Neural crest cell (in vitro differentiated cells): ENCODE measurements around the gene ZFC3H1. TPM values are rescaled to one million over a fixed set of nuclear protein-coding genes. Genes with fewer than 3 reads are reported as not detected.
"Not testable (repeated sequence)": the region's sequence is repeated elsewhere in the genome, so short reads cannot be mapped to it uniquely, and the experiment has no call there.

Experiments
- DNase-seq: peaks from one replicate; pipeline ENCODE4 v3.0.0; 2021; ENCODE audit warnings: low read depth, mixed read lengths, low spot score
- H3K27ac Mint-ChIP-seq: one replicate; pipeline ENCODE4 v1.8.0; 2021; ENCODE audit warnings: mild to moderate bottlenecking, mixed read lengths; ENCODE audit not compliant: unreplicated experiment
- H3K27me3 Mint-ChIP-seq: 2 replicates; pipeline ENCODE4 v1.8.0; 2021; ENCODE audit warnings: low read depth, mild to moderate bottlenecking, mixed read lengths
- H3K36me3 Mint-ChIP-seq: 2 replicates; pipeline ENCODE4 v1.8.0; 2021; ENCODE audit warnings: low read depth, mild to moderate bottlenecking, mixed read lengths
- H3K4me1 Mint-ChIP-seq: 2 replicates; pipeline ENCODE4 v1.8.0; 2021; ENCODE audit warnings: mixed read lengths
- H3K4me3 Mint-ChIP-seq: one replicate; pipeline ENCODE4 v1.8.0; 2021; ENCODE audit warnings: mild to moderate bottlenecking, mixed read lengths
- H3K9me3 Mint-ChIP-seq: 2 replicates; pipeline ENCODE4 v1.8.0; 2021; ENCODE audit warnings: mixed read lengths
- total RNA-seq: library from RNA; stranded (reverse); gene quantifications from 2 replicates; pipeline ENCODE4 v1.2.1, GENCODE V29; 2021
- TF ChIP-seq, protein P1 (sequence below): fragments of 200-600 bp; sonication (generic); conservative IDR thresholded peaks from 2 replicates; pipeline ENCODE4 v1.5.0; 2021; ENCODE audit warnings: antibody characterized with exemption, mild to moderate bottlenecking

ZFC3H1 gene
- total RNA-seq, 1 donor from 2014 or later, result 40.5 TPM

DNA sequence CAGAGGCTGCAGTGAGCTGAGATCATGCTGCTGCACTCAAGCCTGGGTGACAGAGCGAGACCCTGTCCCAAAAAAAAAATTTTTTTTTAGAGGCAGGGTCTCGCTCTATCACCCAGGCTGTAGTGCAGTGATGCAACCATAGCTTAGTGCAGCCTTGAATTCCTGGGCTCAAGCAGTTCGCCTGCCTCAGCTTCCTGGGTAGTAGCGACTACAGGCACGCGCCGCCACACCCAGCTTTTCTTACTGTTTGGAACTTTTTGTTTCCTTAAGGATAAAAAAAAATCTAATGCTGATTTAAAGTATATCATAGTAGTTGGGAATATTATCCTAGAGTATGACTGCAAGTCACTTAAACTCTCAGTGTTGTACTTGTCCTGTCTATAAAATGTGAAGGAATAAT is 29.5 kb upstream of the ZFC3H1 start:
- Mint-ChIP-seq H3K9me3 (no peaks in the 10 kb centered on the region), H3K36me3 (peaks cover 5% of the 10 kb centered on the region), H3K4me3 (no peak overlapping the region)

DNA sequence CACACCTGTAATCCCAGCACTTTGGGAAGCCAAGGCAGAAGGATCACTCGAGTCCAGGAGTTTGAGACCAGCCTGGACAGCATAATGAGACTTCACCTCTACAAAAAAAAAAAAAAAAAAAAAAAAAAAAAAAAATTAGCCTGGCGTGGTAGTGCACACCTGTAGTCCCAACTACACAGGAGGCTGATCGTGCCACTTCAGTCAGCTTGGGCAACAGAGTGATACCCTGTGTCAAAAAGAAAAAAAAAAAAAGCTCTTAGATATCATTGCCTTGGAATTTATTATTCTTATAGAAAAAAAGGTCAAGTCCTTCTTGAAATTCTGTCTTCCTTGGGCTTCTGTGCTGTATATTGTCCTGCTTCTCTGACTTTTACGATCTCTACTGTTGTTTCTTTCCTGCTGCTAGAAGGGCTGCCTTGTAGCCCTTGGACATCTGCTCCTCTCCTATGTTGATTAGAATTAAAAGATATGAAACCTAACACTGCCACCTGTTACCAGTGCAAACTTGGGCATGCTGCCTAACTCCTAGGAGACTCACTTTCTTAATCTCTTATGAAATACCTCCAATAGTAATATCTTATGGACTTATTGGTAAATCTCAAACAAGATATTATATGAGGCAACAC is 28.0 kb upstream of the ZFC3H1 start:
- peaks cover 15% of the 10 kb centered on the region for H3K4me1 Mint-ChIP-seq
- H3K27me3 Mint-ChIP-seq, result no peaks in the 10 kb centered on the region
- H3K36me3 Mint-ChIP-seq, result no peaks in the 10 kb centered on the region
- no peak for DNase-seq
- H3K27ac Mint-ChIP-seq, result no peak overlapping the region
- TF ChIP-seq, protein P1, sequence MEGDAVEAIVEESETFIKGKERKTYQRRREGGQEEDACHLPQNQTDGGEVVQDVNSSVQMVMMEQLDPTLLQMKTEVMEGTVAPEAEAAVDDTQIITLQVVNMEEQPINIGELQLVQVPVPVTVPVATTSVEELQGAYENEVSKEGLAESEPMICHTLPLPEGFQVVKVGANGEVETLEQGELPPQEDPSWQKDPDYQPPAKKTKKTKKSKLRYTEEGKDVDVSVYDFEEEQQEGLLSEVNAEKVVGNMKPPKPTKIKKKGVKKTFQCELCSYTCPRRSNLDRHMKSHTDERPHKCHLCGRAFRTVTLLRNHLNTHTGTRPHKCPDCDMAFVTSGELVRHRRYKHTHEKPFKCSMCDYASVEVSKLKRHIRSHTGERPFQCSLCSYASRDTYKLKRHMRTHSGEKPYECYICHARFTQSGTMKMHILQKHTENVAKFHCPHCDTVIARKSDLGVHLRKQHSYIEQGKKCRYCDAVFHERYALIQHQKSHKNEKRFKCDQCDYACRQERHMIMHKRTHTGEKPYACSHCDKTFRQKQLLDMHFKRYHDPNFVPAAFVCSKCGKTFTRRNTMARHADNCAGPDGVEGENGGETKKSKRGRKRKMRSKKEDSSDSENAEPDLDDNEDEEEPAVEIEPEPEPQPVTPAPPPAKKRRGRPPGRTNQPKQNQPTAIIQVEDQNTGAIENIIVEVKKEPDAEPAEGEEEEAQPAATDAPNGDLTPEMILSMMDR, result no peak
- peak overlapping the region; percentile 1 for H3K4me3 Mint-ChIP-seq
- H3K9me3 Mint-ChIP-seq, result no peaks in the 10 kb centered on the region

More for the DNA sequence above, 29.5 kb upstream of the ZFC3H1 start:
- DNase-seq, result no peak
- Mint-ChIP-seq H3K27ac (no peak overlapping the region), H3K27me3 (no peaks in the 10 kb centered on the region), H3K4me1 (peaks cover 8% of the 10 kb centered on the region)
- TF ChIP-seq, protein P1, result no peak

DNA sequence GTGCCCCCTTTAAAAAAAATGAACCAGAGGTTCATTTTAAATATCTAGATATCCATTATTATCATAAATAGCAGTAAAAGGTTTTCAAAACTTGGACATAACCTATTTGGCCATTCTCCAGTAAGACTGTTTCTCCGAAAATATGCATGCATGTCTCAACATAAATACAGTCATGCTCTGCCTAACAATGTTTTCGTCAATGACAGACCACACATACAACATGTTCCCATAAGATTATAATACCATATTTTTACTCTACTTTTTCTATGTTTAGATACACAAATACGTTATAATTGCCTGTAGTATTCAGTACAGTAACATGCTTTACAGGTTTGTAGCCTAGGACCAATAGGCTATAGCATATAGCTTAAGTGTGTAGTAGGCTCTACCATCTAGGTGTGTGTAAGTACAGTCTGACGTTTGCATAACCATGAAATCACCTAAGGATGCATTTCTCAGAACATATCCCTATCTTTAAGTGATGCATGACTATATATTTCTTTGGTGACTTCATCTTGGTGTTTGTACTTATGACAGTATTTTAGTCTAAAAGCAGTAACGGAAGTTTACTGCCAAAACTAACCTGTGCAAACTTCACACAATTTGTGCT is 25.4 kb upstream of the ZFC3H1 start:
- H3K36me3 Mint-ChIP-seq, result no peaks in the 10 kb centered on the region

GRCh38 chr12:71687172-71687571 is 23.5 kb upstream of the ZFC3H1 start:
- not testable (repeated sequence) for H3K27me3 Mint-ChIP-seq, H3K9me3 Mint-ChIP-seq, H3K36me3 Mint-ChIP-seq, H3K27ac Mint-ChIP-seq, DNase-seq
- H3K4me3 Mint-ChIP-seq, result peak overlapping the region; percentile 96
- peaks cover 22% of the 10 kb centered on the region for H3K4me1 Mint-ChIP-seq

More for the DNA sequence above, 25.4 kb upstream of the ZFC3H1 start:
- TF ChIP-seq, protein P1, result no peak
- Mint-ChIP-seq H3K4me1 (peaks cover 22% of the 10 kb centered on the region), H3K27ac (no peak overlapping the region), H3K27me3 (no peaks in the 10 kb centered on the region), H3K4me3 (peak overlapping the region; percentile 24), H3K9me3 (no peaks in the 10 kb centered on the region)
- DNase-seq, result no peak

DNA sequence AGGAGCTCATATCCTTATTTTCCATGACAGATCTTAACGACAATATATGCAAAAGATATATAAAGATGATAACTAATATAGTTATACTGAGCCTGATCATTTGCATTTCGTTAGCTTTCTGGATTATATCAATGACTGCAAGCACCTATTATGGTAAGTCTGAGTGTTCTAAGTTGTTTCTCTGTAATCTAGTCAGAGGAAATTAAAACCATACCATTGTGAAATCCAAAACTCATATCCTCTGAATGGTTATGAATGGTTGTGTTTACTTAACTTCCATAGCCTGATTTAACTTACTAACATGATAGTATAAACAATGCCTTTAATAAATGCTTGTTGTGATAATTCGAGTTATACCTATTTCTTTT is 23.0 kb upstream of the ZFC3H1 start:
- TF ChIP-seq, protein P1, result no peak
- H3K27ac Mint-ChIP-seq, result peak overlapping the region; percentile 94
- H3K36me3 Mint-ChIP-seq, result no peaks in the 10 kb centered on the region
- peaks cover 22% of the 10 kb centered on the region for H3K4me1 Mint-ChIP-seq
- no peaks in the 10 kb centered on the region for H3K9me3 Mint-ChIP-seq
- no peak for DNase-seq
- peak overlapping the region; percentile 96 for H3K4me3 Mint-ChIP-seq
- no peaks in the 10 kb centered on the region for H3K27me3 Mint-ChIP-seq

DNA sequence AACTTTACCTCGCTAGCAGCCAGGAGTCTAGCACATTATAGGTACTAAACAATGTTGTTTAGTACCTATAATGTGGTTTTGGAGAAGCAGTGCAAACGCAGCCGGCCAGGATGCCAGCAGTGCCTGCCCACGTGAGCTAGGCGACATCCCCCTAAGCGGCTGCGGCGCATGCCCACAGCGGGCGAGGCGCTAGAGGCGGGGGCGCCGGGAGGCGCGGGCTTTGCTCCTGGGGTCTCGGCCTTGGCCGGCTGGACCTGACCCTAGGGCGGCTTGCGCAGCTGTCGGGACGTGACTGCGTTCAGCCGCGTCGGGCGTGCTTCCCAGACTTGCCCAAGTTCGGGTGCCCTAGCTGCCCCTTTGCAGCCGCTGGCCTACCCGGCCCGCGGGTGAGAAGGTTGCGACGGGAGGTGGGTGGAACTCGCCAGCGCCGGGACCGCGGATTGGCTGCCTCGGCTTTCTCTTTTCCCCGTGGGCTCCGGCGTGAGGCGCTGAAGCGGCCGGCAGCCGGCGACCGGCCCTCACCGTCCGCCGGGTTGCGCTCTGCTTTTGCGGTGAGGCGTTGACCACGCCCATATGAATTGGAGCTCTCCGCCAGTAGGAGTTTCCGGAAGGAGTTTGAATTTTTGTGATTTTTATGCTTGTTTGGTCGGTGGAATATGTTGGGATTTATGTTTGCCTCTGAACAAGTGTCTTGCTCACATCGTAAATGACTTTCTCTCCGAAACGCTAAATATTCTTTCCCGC is 22.4 kb upstream of the ZFC3H1 start, which contains the start of gene TMEM19:
Gene TMEM19, plus strand, starts transcription at position 169 of the 744 bp plus-strand sequence. CDS start 599 bp downstream, outside the sequence.
- TF ChIP-seq, protein P1, result no peak
- H3K4me1 Mint-ChIP-seq, result peaks cover 22% of the 10 kb centered on the region
- peak within 1 kb of the TSS; percentile 94 for H3K27ac Mint-ChIP-seq
- H3K9me3 Mint-ChIP-seq, result no peaks in the 10 kb centered on the region
- H3K27me3 Mint-ChIP-seq, result no peaks in the 10 kb centered on the region
- peak within 1 kb of the TSS; percentile 96 for H3K4me3 Mint-ChIP-seq
- H3K36me3 Mint-ChIP-seq, result no peaks in the 10 kb centered on the region
- peak; percentile 78 for DNase-seq
